Stomach (tissue), 4 donors: ENCODE data around the gene DDX25.

Experiments
- CTCF ChIP-seq, 7 experiments: fragments of 450-650 bp in 4 of 7; fragments of 200-600 bp in 3 of 7; sonication (generic) in 3 of 7; IDR thresholded peaks; one replicate each; pipeline ENCODE4 v1.5.1; 2016 to 2019; ENCODE audit warnings: antibody characterized with exemption in 7 of 7, control low read depth in 2 of 7, mild to moderate bottlenecking in 1 of 7
- POLR2A ChIP-seq, 4 donors: fragments of 450-650 bp; IDR thresholded peaks; one replicate each; pipeline ENCODE4 v1.6.1; 2016; ENCODE audit warnings: antibody characterized with exemption in 4 of 4, control low read depth in 2 of 4, mild to moderate bottlenecking in 1 of 4, moderate library complexity in 1 of 4

GRCh38 chr11:125952559-125952958, 48.3 kb downstream of the DDX25 start:
- no peak for TF ChIP-seq POLR2A (IDR thresholded peaks at IDR 0.05)
- TF ChIP-seq CTCF (IDR thresholded peaks at IDR 0.05) = no peak
